PFSK-1 (cell line): Measurements from ENCODE around the gene MPP3.

Source experiments
- FOXP2 ChIP-seq: optimal IDR thresholded peaks from 2 replicates; pipeline ENCODE3; 2011; ENCODE audit warnings: borderline replicate concordance, control low read depth, inconsistent platforms; ENCODE audit not compliant: insufficient read depth; ENCODE audit errors: extremely low read length, extremely low read depth
- POLR2AphosphoS5 ChIP-seq: IDR thresholded peaks from 2 replicates; pipeline ENCODE4 v1.6.1; 2012; ENCODE audit warnings: low read depth, mild to moderate bottlenecking, control low read depth, low read length, moderate library complexity
- REST ChIP-seq, 2 experiments: IDR thresholded peaks; 2 replicates each; pipeline versions ENCODE4 v1.6.1 to v1.8.0; 2011 to 2012; ENCODE audit warnings: low read depth in 2 of 2, low read length in 2 of 2, control low read depth in 1 of 2, inconsistent platforms in 1 of 2, mild to moderate bottlenecking in 1 of 2, moderate library complexity in 1 of 2; ENCODE audit not compliant: insufficient read depth in 1 of 2
- SIN3A ChIP-seq: IDR thresholded peaks from 2 replicates; pipeline ENCODE4 v1.6.1; 2012; ENCODE audit warnings: mild to moderate bottlenecking, low read length, moderate library complexity, borderline replicate concordance; ENCODE audit not compliant: insufficient read depth
- TAF1 ChIP-seq: IDR thresholded peaks from 2 replicates; pipeline ENCODE4 v1.6.1; 2012; ENCODE audit warnings: low read length, control low read depth, borderline replicate concordance; ENCODE audit not compliant: insufficient read depth

MPP3 gene

DNA sequence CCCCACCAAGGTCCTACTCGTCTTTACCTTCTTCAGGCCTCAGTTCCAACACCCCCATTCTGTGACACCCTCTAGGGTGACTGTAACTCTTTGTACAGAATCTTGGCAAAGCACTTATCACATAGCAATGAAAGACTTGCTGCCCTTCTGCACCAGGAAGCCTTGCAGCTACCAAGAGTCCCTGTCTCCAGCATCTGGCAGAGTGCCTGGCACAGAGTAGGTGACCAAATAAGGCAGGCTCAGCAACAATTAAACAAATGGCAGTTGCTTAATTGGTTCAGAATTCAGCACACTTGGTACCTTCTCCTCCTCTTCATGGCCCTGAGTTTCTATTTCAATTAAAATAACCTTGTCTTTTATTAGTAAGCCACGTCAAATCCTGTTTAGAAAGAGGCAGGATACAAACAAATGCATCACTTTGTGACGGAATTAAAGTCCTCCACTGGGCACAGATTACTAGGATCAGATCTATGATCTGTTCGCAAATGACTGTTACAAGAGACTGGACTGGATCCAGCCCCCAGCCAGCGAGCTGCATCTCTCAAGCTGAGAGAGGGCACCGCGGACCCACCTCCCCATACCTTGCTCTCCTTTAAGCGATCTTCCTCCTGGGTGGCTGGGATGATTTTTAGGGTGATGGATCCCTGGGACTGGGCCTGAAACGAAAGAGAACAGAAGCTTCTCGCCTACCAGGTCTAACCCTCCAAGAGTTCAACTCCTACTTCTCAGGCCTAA, 9.4 kb downstream of the MPP3 start:
- TF ChIP-seq POLR2AphosphoS5 (no peak), REST (IDR thresholded peaks at IDR 0.05; ENCODE audit: insufficient read depth in 1 of 2, low read depth in 2 of 2, low read length in 2 of 2) (no peak), FOXP2 (no peak), TAF1 (no peak), SIN3A (no peak)

GRCh38 chr17:43822570-43823190, 10.3 kb downstream of the MPP3 start:
- TF ChIP-seq REST (IDR thresholded peaks at IDR 0.05; ENCODE audit: insufficient read depth in 1 of 2, low read depth in 2 of 2, low read length in 2 of 2) (no peak), SIN3A (no peak), TAF1 (no peak), FOXP2 (no peak), POLR2AphosphoS5 (no peak)

GRCh38 chr17:43820759-43821158, 12.2 kb downstream of the MPP3 start:
- TF ChIP-seq REST (IDR thresholded peaks at IDR 0.05; ENCODE audit: insufficient read depth in 1 of 2, low read depth in 2 of 2, low read length in 2 of 2): no peak
- no peak for TF ChIP-seq TAF1
- TF ChIP-seq FOXP2: no peak
- no peak for TF ChIP-seq SIN3A
- no peak for TF ChIP-seq POLR2AphosphoS5

DNA sequence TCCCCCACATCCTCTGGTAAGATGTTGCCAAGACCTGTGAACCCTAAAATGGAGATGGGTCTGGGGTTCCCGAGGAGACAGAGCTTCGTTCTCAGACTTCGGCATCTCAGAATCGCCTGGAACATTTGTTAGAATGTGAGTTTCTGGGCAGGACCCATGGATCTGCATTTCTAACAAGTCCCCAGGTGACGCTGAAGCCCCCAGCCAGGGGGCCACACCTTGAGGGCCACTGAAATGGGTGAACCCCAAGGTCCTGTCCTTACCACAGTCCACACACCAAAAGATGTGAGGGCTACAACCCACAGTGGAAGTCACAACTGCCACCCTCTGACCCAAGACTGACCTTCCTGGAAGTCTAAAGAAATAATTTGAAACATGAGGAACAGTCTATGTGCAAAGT, 14.0 kb downstream of the MPP3 start:
- no peak for TF ChIP-seq TAF1

- no peak for TF ChIP-seq POLR2AphosphoS5
- TF ChIP-seq SIN3A: no peak
- no peak for TF ChIP-seq TAF1
Observed at GRCh38 chr17:43817826-43818225, 15.1 kb downstream of the MPP3 start.

DNA sequence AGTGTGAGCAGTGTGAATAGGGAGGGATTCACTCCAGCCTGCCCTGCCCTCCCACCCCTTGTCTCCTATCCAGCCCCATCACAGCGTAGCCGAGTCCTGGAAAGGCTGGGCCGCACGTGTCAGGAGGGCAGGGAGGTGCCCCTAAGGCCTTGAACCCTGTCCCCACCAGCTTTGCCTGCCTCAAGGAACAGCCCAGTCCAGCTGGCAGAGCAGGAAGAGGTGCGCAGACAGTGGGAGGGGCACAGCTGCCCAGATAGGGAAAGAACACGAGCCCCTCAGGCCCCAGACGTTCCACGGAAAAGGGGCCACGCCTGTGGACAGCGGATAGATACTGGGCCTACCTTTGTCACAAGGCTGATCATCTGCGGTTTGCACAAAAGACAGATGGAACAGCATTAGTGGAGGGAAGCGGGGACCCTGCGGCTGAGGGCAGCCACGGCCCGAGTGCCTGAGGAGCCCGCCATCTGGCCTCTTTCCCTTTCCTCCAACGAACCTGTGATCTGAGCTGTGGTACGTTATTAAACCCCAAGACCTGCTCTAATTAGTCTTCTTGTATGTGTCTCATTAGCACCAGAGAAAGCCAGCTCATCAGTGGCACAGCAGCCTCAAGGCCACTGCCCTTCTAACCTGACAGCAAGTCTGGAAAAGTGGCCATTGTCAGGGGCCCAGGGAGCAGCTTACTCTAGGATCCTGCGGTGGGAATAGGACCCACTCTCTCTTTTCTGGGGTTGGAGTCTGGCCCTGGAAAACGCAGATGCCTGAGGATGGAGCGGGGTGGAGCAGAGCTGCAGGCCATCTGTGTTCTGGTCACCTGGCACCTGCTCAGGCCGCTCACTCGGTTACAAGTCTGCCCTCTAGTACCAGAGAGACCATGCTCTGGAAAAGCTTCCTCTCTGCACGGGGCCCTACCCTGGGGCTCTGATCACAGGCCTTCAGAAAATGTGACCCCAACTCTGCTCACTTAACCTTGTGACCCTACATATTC, 16.3 kb downstream of the MPP3 start:
- no peak for TF ChIP-seq SIN3A
- no peak for TF ChIP-seq FOXP2
- no peak for TF ChIP-seq POLR2AphosphoS5
- TF ChIP-seq TAF1: no peak
- TF ChIP-seq REST (IDR thresholded peaks at IDR 0.05; ENCODE audit: insufficient read depth in 1 of 2, low read depth in 2 of 2, low read length in 2 of 2): no peak
